A172 (cell line): ENCODE data around the gene PDP2. TPM values are rescaled to one million over a fixed set of nuclear protein-coding genes. Genes with fewer than 3 reads are reported as not detected.

ENCODE experiments used
- DNase-seq: peaks from one replicate; pipeline ENCODE4 v3.0.0-alpha.2; 2015; ENCODE audit warnings: low spot score
- total RNA-seq: library from RNA; depleted of rRNA; stranded (reverse); fragments of >200 nt; shearing (Covaris generic); gene quantifications from 2 replicates; pipeline ENCODE4 v1.2.3, GENCODE V29; 2014

PDP2 gene
- total RNA-seq, 1 experiment from 2014 or later, result 16.7 TPM

- DNase-seq, result no peak
These were observed 23.5 kb downstream of the PDP2 start for GRCh38 chr16:66903544-66904427.

- no peak for DNase-seq
These were observed 24.1 kb downstream of the PDP2 start for GRCh38 chr16:66904428-66904845.

DNA sequence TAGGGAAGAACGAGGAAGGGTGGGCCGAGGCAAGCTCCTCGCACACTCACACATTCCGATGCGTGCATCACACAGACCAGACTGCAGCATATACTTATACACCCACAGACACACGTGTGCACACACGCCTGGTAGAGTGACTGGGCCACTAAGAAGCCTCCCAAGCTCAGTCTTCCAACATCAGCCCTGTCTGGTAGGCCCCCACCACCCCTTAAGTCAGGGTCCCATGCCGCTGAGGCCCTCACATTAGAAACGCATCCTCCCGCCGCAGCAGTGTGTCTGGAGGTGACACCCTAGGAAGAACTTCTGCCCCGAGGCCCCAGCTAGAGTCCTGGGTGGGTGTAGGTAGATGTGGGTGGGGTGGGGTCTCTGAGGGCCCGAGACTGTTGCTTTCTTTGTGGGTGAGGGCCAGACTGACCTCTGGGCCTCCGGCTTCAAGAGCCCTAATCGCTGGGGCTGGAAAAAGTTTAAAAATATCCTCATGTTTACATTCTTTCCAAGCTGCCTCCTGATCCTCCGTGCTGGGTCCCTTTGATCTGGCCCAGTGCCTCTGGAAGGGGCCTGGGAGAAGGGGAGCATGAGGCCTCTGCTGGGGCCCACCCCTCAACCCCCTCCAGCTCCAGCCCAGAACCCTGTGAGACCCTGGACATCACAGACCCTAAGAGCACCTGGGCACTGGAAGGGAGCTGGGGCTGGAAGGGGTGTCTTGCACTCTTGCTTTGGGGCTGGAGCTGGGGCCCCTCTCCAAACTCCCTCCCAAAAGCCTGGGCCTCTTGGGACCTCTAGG, 24.7 kb downstream of the PDP2 start:
- DNase-seq, result no peak

- no peak for DNase-seq
These were observed 25.6 kb downstream of the PDP2 start for GRCh38 chr16:66905633-66906539.

- no peak for DNase-seq
These were observed 26.9 kb downstream of the PDP2 start for GRCh38 chr16:66906916-66907836.

GRCh38 chr16:66908116-66908515, 27.8 kb downstream of the PDP2 start:
- no peak for DNase-seq

- no peak for DNase-seq
These were observed 28.6 kb downstream of the PDP2 start for GRCh38 chr16:66908762-66909559.

DNA sequence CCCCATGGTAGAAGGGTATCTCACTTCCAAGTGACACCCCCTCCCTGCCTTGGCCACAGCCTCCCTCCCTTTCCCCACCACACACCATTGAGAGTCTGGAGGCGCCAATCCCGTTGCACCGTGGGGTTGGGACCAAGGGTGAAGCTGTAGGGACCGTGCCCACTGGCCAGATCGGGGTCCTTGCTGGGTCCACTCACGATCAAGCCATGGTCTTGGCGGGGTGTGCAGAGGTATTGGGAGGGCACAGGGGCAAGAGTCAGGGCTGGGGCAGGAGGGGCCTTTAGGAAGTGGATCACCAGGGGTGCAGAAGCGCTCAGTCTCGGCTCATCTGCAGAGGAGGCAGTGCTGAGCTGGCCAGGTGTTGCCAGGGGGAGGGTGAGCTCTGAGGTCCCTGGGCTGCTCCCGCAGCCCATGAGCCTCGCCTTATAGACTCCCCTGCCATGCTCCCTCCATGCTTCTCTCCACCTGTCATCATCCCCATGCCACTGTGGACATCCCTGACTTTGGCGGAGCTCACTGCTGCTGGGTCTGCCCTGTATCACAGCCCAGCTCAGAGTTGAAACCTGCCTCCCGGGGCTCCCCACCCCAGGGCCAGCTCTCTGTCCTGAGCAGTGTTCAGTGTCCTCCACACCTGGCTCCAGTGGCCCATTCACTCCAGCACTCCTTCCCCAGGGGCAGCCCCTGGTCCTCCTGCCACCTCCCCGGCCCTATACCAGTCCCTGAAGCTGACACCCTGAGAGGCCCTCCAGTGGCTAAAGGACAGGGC, 30.0 kb downstream of the PDP2 start:
- no peak for DNase-seq

GRCh38 chr16:66911112-66911511, 30.8 kb downstream of the PDP2 start:
- no peak for DNase-seq

GRCh38 chr16:66911801-66912200, 31.5 kb downstream of the PDP2 start:
- no peak for DNase-seq

GRCh38 chr16:66913081-66913480, 32.8 kb downstream of the PDP2 start:
- no peak for DNase-seq

- DNase-seq, result no peak
These were observed 33.4 kb downstream of the PDP2 start for GRCh38 chr16:66913711-66914110.

- no peak for DNase-seq
These were observed 34.2 kb downstream of the PDP2 start for GRCh38 chr16:66914541-66914940.

- no peak for DNase-seq
These were observed 34.7 kb downstream of the PDP2 start for GRCh38 chr16:66915041-66915440.

DNA sequence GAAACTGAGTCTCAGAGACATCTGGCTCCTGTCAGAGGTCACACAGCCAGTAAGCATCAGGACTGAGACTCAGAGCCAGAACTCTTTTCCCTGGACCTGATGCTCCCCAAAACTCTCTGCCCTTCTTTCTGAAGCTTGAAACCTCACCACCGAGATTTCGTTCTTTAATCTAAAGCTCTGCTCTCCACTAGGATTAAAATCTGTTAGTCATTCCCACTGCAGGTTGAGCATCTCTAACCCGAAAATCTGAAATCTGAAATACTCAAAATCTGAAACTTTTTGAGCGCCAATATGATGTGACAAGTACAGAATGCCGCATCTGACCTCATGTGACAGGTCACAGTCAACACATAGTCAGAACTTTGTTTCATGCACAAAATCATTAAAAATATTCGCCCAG, 36.2 kb downstream of the PDP2 start:
- DNase-seq, result no peak

DNA sequence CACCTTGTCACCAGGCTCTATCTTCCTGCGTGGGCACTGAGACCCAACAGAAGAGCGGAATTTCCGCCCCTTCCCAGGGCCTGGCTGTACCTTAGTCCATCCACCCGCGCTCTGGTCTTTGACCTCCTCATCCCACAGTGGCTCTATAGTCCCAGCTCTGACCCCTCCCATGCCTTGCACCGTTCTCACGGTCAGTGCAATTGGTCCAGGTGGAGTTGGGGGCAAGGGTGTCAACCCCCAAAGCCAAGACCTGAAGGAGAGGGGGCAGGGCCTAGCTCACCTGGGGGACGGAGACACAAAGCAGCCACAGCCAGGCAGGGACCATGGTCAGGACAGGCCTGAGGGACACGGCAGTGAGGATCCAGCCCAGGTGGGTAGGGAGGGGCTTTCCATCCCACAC, 37.4 kb downstream of the PDP2 start:
- no peak for DNase-seq

DNA sequence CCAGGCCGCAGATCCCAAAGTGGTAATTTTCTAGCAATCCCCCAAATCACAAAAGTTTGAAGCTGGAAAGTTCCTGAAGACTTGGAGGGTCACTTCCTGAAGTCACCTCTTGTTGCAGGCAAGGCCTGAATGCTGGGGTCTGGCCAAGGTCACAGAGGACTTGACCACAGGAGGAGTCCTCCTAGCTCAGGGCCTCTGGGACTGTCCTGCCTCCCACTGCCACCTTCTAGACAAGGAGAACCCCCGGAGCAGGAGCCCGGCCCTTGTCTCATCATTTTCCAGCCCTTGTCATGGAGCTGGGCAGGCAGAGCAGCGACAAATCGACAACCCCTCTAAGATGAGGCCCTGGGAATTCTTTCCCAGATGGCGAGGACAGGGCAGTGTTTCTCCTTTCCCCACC, 38.0 kb downstream of the PDP2 start:
- DNase-seq, result no peak

- DNase-seq, result no peak
These were observed 38.7 kb downstream of the PDP2 start, which contains the start of gene CDH16 for GRCh38 chr16:66918803-66919568. TSS of gene CDH16 (minus strand) at chr16:66918885. CDS start at chr16:66918065, 820 bp downstream.
